ENCODE data around the gene TSKU.

Gene TSKU

DNA sequence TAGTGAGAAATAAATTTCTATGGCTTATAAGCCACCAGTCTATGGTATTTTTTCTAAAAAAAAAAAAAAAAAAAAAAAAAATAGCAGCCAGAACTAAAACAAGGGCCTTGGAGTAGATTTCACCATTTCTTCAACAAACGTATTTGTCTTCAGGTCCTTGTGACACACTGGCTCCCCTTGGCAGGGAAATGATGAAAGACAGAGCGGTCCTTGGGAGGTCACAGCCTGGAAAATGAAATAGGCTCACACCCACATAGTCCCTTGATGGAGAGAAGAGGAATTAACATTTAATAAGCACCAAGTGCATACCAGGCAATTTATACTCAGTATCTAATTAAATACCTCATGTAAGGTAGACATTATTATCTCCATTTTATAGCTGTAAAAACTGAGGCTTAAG lies 51.9 kb downstream of the TSKU start:
- DNase-seq (ENCODE audit: low read depth in 1 of 2, low spot score in 1 of 2), result no peak
- in situ Hi-C loops (cut with HindIII; ENCODE audit: low pct_unique_long_range_greater_than_20kb, low sequenced_read_pairs), result no loop called here
- TF ChIP-seq JUND (IDR thresholded peaks at IDR 0.05; ENCODE audit: low read depth), result no peak

DNA sequence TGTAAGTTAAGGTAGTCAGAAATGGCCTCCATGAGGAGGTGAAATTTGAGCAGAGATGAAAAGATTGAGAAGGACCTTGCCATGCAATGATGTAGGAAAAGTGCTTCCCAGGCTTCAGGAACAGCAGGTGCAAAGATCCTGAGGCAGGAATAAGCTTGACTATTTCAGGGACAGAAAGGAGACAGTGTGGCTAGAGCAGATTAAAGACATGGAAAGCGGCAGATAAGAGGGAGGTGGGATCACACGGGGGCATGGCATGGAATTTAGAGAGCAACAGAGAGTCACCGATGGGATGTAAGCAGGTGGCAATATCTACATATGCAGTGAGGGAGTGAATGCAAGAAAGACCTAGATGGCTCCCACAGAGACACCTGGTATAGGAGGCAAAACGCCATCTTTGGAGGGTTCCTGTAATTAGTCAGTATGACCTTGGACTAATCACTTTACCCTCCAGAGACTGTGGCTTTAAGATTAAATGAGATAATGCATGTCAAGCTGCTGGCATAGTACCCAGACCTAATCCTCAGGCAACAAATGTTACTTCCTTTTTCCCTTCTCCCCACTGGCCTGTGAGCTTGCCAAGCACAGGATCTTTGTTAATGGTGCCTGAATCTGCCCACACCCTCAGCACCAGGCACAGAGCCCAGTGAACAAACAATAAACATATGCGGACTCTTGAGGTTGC lies 52.9 kb downstream of the TSKU start:
- TF ChIP-seq JUND (IDR thresholded peaks at IDR 0.05; ENCODE audit: low read depth), result peak; percentile 59; the same call in 1 of the 2 replicates
- in situ Hi-C loops (cut with HindIII; ENCODE audit: low pct_unique_long_range_greater_than_20kb, low sequenced_read_pairs), result no loop called here
- DNase-seq (ENCODE audit: low read depth in 1 of 2, low spot score in 1 of 2), result peak in 1 of 2 experiments; percentile 96

DNA sequence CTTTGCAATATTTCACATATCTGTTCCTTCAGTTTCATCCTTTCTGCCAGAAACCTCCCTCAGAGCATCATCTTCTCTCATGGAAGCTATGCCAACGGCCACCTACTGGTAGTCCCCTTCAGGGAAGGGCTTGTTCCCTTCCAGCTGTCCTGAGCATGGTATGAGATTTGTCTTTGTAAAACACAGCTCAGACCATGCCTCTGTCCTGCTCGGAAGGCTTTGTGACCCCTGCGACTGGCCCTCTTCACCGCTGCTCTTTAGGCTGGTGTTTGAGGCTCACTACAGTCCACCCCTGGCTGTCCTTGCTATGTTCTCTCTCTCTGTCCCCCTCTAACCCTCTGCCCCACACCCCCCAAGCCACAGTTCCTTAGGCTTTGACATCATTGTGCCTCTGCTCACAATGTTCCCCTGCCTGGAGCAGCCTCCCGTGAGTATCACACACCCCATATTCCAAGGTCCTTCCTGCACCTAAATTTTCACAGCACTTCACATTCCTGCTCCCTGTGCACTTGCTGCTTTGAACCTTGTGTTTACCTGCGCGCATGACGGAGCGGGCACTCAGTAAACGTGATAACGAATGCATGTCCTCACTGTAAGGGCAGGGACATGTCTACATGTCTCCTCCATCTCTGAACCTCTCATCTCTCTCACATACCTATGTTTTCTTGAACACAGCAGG lies 53.6 kb downstream of the TSKU start:
- no peak for TF ChIP-seq JUND (IDR thresholded peaks at IDR 0.05; ENCODE audit: low read depth)
- in situ Hi-C loops (cut with HindIII; ENCODE audit: low pct_unique_long_range_greater_than_20kb, low sequenced_read_pairs), result no loop called here
- no peak for DNase-seq (ENCODE audit: low read depth in 1 of 2, low spot score in 1 of 2)

DNA sequence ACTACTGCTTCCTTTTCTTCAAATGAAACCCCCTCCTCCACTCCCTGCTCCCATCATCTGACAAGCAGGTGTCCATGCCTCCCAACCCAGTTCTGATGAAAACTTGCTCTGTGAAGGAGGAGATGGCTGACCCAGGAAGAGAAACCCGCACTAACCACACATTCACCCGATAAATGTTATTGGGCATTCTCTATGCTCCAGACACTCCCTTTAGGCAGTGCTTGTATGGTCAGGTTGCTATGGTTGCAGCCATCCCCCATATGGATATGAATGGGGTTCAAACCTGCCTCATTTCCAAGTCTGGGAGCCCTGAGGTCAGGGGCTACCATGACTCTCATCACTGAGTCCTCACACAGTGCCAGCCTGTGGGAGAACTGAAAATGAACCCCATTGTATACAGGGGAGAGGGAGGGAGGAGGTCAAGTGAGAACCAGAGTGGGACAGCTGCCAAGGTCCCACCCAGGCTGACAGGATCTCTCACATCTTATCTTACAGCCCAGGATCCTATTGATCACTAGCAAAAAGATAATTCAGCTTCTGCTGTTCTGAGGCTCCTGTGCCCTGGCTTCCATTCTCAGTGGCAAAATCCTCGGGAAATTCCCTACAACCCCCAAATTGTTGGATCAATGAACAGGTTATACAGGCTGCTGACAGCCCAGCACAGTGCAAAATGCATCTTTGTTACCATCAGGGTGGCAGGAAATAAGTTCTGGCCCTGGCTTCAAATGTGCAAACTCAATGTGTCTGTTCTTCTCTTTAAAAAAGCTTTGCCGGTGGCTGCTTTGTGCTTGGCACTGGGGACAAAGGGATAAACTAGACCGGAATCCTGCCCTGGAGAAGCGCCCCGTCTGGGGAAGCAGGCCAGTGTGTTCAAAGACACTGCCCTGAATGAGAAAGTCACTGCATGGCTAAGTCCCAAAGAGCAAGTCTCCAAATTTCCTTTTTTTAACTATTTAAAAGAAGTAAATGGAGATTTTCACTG lies 54.8 kb downstream of the TSKU start:
- in situ Hi-C loops (cut with HindIII; ENCODE audit: low pct_unique_long_range_greater_than_20kb, low sequenced_read_pairs), result no loop called here
- DNase-seq (ENCODE audit: low read depth in 1 of 2, low spot score in 1 of 2), result no peak
- no peak for TF ChIP-seq JUND (IDR thresholded peaks at IDR 0.05; ENCODE audit: low read depth)

DNA sequence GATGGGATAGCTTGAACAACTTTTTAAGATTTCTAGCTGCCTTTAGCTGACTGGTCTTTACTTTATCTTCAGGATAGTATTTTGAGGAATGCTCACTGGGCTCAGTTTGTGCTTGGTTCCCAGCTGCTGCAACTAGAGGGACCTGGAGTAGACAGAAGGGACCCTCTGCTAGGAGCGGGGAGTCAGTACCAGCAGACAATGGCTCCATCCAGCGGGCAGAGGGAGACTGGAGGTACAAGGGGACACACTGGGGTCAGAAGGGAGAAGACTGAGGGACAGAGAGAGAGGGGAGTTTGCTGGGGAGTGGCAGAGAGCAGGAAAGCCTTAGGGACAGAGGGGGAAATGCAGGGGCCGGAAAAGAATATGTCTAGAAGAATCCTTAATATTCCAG lies 55.5 kb downstream of the TSKU start:
- DNase-seq (ENCODE audit: low read depth in 1 of 2, low spot score in 1 of 2), result no peak
- in situ Hi-C loops (cut with HindIII; ENCODE audit: low pct_unique_long_range_greater_than_20kb, low sequenced_read_pairs), result no loop called here
- no peak for TF ChIP-seq JUND (IDR thresholded peaks at IDR 0.05; ENCODE audit: low read depth)

DNA sequence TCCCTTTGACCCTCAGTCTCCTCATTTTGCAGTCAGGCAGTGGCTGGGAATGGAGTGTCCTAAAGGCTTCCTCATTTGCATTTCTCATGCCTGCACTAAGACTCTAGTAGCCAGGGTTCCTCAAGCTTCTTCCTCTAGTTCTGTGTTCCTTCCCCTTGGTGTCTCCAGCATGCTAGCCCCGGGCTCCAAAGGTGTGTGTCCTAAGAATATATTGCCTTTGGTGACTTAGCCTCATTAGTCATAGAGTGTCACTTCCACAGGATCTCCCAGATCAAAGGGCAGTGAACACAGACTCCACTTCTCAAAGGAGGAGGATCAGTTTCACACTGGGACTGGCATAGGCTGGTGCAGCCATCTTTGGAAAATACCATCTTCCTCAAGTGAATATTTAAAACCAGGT lies 56.2 kb downstream of the TSKU start:
- in situ Hi-C loops (cut with HindIII; ENCODE audit: low pct_unique_long_range_greater_than_20kb, low sequenced_read_pairs), result no loop called here
- no peak for DNase-seq (ENCODE audit: low read depth in 1 of 2, low spot score in 1 of 2)
- no peak for TF ChIP-seq JUND (IDR thresholded peaks at IDR 0.05; ENCODE audit: low read depth)

DNA sequence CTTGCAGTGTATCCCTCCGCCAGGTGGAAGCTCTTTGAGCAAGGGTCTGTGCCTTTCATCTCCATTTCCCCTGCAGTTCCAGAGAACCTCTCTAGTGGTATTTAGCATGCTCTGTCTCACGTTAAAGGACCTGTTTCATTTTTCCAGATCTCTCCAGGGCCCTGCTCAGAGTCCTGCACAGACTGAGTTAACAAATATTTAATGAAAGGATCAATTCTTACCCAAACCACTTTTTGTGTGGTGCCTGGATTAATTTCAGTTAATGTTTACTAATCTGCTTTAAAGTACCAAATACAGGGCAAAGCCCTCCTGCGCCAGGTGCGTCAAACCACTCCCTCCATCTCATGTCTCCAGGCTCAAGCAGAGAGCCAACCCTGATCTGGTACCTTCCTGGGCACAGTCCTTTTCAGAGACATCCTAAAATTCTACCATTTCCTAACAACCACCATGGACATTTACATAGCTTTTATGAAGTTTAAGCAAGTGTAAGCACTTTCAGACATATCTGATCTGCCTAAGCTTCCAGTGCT lies 58.8 kb downstream of the TSKU start:
- no peak for DNase-seq (ENCODE audit: low read depth in 1 of 2, low spot score in 1 of 2)
- in situ Hi-C loops (cut with HindIII; ENCODE audit: low pct_unique_long_range_greater_than_20kb, low sequenced_read_pairs), result no loop called here
- TF ChIP-seq JUND (IDR thresholded peaks at IDR 0.05; ENCODE audit: low read depth), result no peak

DNA sequence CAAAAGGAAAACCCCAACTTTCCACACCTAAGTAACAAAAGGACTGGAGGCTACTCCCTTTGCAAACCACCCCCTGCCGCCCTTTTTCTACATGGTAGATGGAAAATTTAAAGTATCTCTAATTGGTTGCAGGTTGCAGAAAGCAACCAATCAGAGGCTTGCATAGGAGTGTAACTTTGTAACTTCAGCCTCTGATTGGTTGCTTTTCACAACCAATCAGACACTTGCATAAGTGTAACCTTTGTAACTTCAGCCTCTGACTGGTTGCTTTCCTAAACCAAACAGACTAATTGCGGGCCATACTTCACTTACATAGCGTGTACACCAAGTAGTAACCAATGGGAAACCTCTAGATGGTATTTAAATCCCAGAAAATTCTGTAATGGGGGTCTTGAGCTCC lies 60.8 kb downstream of the TSKU start:
- in situ Hi-C loops (cut with HindIII; ENCODE audit: low pct_unique_long_range_greater_than_20kb, low sequenced_read_pairs), result no loop called here
- no peak for TF ChIP-seq JUND (IDR thresholded peaks at IDR 0.05; ENCODE audit: low read depth)
- DNase-seq (ENCODE audit: low read depth in 1 of 2, low spot score in 1 of 2), result no peak

DNA sequence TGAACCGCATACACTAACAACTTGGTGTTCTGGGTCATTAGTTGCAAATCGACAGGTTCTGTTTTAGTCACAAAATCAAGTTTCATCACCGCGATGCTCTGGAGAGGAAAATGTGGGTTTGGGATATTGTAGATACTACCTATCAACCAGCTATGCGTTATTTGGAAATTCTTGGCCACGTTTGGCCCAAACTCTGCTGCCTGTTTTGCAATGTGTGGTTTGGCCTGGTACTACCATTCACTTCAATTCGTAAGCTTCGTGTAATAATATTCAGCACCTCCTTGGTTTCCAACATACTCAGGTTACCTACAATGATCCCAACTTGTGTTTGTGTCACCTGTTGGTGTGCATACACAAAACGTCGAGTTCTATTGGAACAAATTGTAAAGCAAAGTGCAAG lies 61.4 kb downstream of the TSKU start:
- no peak for DNase-seq (ENCODE audit: low read depth in 1 of 2, low spot score in 1 of 2)
- TF ChIP-seq JUND (IDR thresholded peaks at IDR 0.05; ENCODE audit: low read depth), result no peak
- in situ Hi-C loops (cut with HindIII; ENCODE audit: low pct_unique_long_range_greater_than_20kb, low sequenced_read_pairs), result no loop called here

DNA sequence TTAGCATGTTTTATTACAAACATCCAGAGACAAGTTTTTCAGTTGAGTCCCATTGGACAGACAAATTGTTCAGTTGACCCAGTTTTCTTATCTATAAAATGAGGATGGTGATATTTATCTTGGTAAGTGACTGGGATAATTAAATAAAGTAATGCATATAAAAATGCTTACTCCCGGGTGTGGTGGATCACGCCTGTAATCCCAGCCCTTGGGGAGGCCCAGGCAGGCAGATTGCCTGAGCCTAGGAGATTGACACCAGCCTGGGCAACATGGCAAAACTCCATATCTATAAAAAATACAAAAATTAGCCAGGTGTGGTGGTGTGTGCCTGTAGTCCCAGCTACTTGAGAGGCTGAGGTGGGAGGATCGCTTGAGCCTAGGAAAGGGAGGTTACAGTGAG lies 61.9 kb downstream of the TSKU start:
- no peak for TF ChIP-seq JUND (IDR thresholded peaks at IDR 0.05; ENCODE audit: low read depth)
- in situ Hi-C loops (cut with HindIII; ENCODE audit: low pct_unique_long_range_greater_than_20kb, low sequenced_read_pairs), result no loop called here
- DNase-seq (ENCODE audit: low read depth in 1 of 2, low spot score in 1 of 2), result no peak

DNA sequence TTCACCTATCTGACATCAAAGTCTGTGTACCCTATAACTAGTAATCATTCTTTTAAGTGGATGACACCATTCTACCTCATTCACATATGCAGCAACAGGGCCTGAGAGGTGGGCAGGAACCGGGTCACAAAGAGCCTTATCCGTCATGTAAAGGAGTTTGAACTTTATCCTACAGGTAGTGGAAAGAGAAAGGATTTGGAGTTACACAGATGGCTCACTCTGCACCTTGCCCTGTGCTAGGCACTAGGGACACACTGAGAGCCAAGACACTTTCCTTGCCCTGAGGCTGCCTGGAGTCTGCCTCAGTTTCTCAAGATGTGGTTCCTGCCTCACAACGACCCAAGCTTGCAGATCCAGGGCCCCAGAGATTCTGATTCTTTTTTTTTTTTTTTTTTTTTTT lies 63.3 kb downstream of the TSKU start:
- TF ChIP-seq JUND (IDR thresholded peaks at IDR 0.05; ENCODE audit: low read depth), result no peak
- in situ Hi-C loops (cut with HindIII; ENCODE audit: low pct_unique_long_range_greater_than_20kb, low sequenced_read_pairs), result no loop called here
- no peak for DNase-seq (ENCODE audit: low read depth in 1 of 2, low spot score in 1 of 2)

Measured in T47D (cell line).